ENCODE measurements around the gene SH3GL3.

GRCh38 chr15:83592370-83593040, 145.4 kb downstream of the SH3GL3 start:
- no peak for TF ChIP-seq EZH2 (IDR thresholded peaks at IDR 0.05; ENCODE audit: low read depth, low read length, severe bottlenecking)
- TF ChIP-seq KDM5A (IDR thresholded peaks at IDR 0.05; ENCODE audit: low read length) = no peak
- TF ChIP-seq JUN (IDR thresholded peaks at IDR 0.05; ENCODE audit: low read depth, low read length) = no peak
- TF ChIP-seq TAF1 (IDR thresholded peaks at IDR 0.05; ENCODE audit: low read depth, low read length) = no peak
- TF ChIP-seq CTCF (IDR thresholded peaks at IDR 0.05; ENCODE audit: control extremely low read depth in 1 of 3, insufficient read depth in 1 of 3, low read depth in 1 of 3, low read length in 3 of 3) = no peak
- no peak for TF ChIP-seq CEBPB (IDR thresholded peaks at IDR 0.05; ENCODE audit: low read depth, low read length)
- no peak for TF ChIP-seq POLR2A (IDR thresholded peaks at IDR 0.05; ENCODE audit: control extremely low read depth in 1 of 2, low read depth in 2 of 2, low read length in 2 of 2)
- no peak for TF ChIP-seq EP300 (IDR thresholded peaks at IDR 0.05; ENCODE audit: borderline replicate concordance in 1 of 2, low read depth in 2 of 2, low read length in 2 of 2)
- TF ChIP-seq BACH1 (IDR thresholded peaks at IDR 0.05; ENCODE audit: low read length) = no peak
- no peak for TF ChIP-seq YY1 (IDR thresholded peaks at IDR 0.05; ENCODE audit: low read depth, low read length)
- no peak for TF ChIP-seq RBBP5 (IDR thresholded peaks at IDR 0.05; ENCODE audit: borderline replicate concordance, low read depth, low read length)
- no peak for TF ChIP-seq POLR2AphosphoS5 (IDR thresholded peaks at IDR 0.05; ENCODE audit: low read depth, low read length)
- TF ChIP-seq SRF (IDR thresholded peaks at IDR 0.05; ENCODE audit: low read depth, low read length) = no peak
- TF ChIP-seq ZNF274 (IDR thresholded peaks at IDR 0.05; ENCODE audit: borderline replicate concordance, extremely low read depth, low read length) = no peak

Data from H1 (cell line).